HG03139 (cell line): ENCODE results near the gene MYBBP1A.

Experiments used
- ATAC-seq: cut with Tn5 transposase; IDR thresholded peaks from one replicate; pipeline ENCODE4 v1.9.1; 2021; ENCODE audit not compliant: unreplicated experiment

MYBBP1A gene

GRCh38 chr17:4572131-4572530 lies 16.9 kb upstream of the MYBBP1A start:
- ATAC-seq, result no peak

- no peak for ATAC-seq
Observed at GRCh38 chr17:4569591-4569990, 14.4 kb upstream of the MYBBP1A start.

DNA sequence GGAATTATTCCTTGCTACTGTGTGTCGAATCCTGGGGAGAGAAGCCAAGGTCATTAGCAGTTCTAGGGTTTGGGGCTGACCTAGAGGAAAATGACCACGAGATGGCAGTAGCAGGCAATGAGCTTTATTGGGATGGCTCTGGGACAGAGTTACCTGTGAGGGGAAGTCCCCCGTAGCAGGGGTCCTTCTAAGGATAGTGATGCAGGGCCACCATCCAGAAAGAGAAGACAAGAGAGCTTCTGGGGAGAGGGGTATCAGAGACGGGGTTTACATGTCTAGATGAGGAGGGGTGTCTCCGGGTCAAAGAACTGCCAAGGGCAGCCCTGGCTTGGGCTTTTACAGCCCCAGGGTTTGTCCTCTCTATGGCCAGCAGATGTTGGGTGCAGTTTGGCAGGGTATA lies 11.6 kb upstream of the MYBBP1A start:
- ATAC-seq, result no peak

DNA sequence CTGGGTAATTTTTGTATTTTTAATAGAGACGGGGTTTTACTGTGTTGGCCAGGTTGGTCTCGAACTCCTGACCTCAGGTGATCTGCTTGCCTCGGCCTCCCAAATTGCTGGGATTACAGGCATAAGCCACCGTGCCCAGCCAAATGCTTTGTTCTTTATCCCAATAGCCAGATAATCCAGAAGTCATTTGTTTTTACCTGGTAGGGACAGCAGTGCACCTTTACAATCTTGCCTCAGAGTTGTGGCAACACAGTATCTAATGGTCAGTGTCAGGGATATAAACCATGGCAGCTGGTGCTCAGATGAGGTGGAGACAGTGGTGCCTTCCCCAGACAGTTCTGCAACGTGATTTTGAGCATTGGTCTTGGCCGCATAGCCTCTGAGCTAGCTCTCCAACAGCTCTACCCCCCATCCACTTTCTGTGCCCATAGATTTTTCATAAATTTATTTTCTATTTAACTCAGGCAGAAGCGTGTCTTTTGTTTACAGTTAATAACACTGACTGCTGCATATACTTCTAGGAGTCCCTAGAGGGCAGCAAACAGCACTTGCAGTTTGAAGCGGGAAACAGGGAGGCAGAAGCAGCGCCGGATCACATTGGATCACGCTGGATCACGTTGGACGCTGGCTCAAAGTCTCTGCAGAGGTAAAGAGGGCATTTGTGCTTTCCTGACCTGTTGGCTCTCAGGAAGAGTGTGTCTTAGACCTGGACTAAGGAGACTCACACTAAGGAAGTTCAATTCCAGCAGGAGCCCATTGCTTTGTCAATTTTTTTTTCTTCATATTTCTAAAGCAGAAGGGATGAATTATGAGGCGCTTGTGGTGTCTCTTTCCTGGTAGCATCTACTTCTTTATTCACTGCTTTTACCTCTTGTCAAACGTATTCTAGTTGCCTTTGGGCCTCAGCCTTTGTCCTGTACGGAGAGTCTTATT lies 10.3 kb upstream of the MYBBP1A start:
- ATAC-seq, result no peak

GRCh38 chr17:4562015-4562969 lies 7.1 kb upstream of the MYBBP1A start:
- ATAC-seq, result no peak

GRCh38 chr17:4560837-4561256 lies 5.7 kb upstream of the MYBBP1A start:
- ATAC-seq, result no peak

DNA sequence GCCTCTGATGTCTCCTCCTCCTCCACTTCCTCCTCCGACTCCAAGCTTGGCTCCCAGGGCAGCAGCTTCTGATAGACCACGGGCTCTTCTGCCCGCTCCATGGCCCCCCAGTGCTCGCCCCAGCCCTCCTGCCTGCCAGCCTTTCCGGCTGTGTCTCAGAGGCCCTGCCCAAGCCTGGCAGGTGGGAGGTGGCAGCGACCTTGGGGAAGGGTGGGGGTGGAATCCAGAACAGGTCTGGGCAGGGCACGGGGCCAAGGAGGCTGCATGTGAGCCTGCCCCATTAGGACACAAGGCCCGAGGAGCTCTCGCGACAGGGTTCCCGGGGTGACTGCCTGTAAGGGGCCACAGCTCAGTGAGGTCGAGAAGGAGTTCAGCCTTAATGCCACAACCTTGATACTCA lies 5.2 kb upstream of the MYBBP1A start, which contains the start of gene GGT6:
Gene GGT6, minus strand, starts transcription at position 157 of the 400 bp plus-strand sequence. Its CDS starts 56 bp downstream, at position 101.
- ATAC-seq, result no peak

- ATAC-seq, result no peak
Observed at GRCh38 chr17:4559966-4560365, 4.8 kb upstream of the MYBBP1A start.

GRCh38 chr17:4559139-4559791 lies 4.1 kb upstream of the MYBBP1A start:
- no peak for ATAC-seq

DNA sequence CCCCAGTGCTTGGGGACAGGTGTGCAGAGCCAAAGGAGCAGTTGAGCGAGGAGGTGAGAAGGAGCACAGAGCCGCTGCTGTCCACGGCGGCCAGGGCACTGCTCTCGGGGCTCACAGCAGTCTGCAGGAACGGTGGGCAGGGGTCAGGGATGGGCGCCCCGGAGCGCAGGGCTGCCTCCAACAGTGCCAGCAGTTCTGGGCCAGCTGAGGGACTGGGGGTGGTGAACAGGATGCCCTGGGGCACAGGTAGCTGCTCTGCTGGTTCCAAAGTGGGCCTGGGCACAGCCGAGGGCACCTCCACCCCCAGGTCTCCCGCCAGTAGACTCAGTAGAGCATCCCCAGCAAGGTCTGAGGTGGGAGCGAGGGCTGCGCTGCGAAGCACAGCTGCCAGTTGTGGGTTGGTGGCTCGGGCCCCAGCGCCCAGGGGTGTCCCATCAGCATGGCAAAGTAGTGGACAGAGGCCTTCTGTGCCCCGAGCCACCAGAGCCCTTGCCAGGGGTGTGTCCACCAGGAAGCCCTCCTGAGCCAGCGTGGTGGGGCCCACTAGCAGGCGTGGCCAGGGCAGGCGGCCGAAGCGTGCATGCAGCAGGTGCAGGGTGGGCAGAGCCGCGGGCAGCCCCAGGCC lies 3.3 kb upstream of the MYBBP1A start:
- no peak for ATAC-seq

DNA sequence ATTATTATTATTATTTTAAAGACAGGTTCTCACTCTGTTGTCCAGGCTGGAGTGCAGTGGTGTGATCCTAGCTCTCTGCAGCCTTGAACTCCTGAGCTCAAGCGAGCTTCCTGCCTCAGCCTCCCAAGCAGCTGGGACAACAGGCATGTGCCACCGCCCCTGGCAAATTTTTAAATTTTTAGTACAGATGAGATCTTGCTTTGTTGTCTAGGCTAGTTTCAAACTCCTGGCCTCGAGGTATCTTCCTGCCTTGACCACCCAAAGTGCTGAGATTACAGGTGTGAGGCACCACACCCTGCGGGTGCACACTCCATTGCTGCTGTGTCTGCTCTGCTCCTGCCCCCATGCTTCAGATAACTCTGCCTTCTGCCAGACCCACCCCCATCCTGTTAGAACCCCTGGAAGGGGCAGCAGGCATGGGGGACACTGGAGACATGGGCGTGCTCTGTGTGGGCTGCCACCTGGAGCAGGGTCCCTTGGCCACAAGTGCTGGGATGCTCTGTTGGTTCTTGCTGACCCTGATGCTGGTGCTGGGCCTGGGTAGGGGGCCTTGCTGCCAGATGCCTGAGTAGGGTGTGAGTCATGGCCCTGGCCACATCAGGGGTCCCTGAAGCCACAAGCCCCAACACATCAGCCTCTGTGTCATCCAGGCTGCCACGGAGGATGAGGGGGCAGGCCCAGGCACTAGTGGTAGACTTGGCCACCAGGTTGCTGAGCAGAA lies 2.6 kb upstream of the MYBBP1A start:
- no peak for ATAC-seq

DNA sequence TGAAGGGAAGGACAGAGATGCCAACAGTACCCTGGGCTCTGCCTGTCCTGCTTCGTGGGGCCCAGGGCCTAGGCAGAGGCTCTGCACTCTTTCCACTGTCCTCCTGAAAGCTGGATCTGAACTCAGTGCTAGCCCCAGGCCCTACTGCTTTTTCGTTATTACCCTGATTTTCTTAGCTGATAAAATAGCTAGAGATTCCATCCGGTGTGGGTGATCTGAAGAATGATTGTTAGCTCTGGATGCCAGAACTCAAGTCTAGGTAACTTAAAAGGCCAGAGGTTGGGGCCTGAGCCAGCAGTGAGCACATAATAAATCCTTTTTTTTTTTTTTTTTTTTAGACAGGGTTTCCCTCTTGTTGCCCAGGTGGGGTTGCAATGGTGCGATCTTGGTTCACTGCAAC lies 1.8 kb upstream of the MYBBP1A start:
- ATAC-seq, result no peak

- ATAC-seq, result no peak
Observed at GRCh38 chr17:4555873-4556759, 932 bp upstream of the MYBBP1A start.

GRCh38 chr17:4554441-4554996 lies 665 bp downstream of the MYBBP1A start:
- ATAC-seq, result no peak

- no peak for ATAC-seq
Observed at GRCh38 chr17:4553669-4554068, 1.5 kb downstream of the MYBBP1A start.

- ATAC-seq, result no peak
Observed at GRCh38 chr17:4551796-4552525, 3.2 kb downstream of the MYBBP1A start.

- no peak for ATAC-seq
Observed at GRCh38 chr17:4551141-4551540, 4.0 kb downstream of the MYBBP1A start.

DNA sequence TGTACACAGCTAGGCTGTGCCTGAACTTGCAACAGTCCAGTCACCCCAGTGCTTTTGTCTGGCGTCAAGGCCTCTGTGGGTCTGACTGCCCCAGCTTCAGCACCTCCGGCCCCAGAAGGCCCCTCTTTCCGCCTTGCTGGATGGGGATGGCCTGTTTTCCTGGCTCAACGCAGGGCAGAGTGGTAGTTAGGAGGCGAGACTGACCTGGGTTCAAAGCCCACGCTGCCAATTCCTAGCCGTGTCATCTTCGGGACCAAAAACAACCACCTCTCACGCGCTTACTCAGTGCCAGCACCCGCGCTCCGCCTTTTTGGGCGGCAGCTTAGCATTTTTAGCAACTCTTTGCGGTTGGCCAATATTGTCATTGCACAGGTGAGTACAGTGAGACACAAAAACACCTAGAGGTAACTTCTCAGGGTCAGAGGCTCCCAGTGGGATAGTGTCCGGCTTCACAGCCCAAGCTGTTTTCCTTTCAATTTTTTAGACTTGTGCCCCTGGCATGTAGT lies 4.6 kb downstream of the MYBBP1A start:
- ATAC-seq, result no peak
